Activated CD8-positive, alpha-beta T cell treated with anti-CD3 and anti-CD28 coated beads for 36 hours (primary cell): ENCODE measurements around the gene LMTK2. TPM values are rescaled to one million over a fixed set of nuclear protein-coding genes. Genes with fewer than 3 reads are reported as not detected.

Source experiments
- ATAC-seq: fragments of 200-7000 bp; cut with Tn5 transposase; one replicate; pipeline ENCODE4 v1.10.0; 2021; ENCODE audit warnings: mild to moderate bottlenecking, moderate library complexity
- CTCF ChIA-PET: fragments of 350-600 bp; sonication (Branson Sonifier 250); formaldehyde crosslinking; loops from one replicate; lab custom pipeline; 2021; ENCODE audit warnings: antibody characterized with exemption; lab: Charles Lee
- POLR2A ChIA-PET: fragments of 350-600 bp; sonication (Branson Sonifier 250); formaldehyde crosslinking; loops from one replicate; lab custom pipeline; 2021; ENCODE audit warnings: antibody characterized with exemption; lab: Charles Lee
- DNase-seq: peaks from one replicate; pipeline ENCODE4 v3.0.0-alpha.2; 2020
- H3K27ac Mint-ChIP-seq: one replicate; pipeline ENCODE4 v1.8.0; 2021; ENCODE audit warnings: mild to moderate bottlenecking, mixed read lengths
- H3K27me3 Mint-ChIP-seq: one replicate; pipeline ENCODE4 v1.8.0; 2021; ENCODE audit warnings: mixed read lengths
- H3K36me3 Mint-ChIP-seq: one replicate; pipeline ENCODE4 v1.8.0; 2021; ENCODE audit warnings: low read depth, mixed read lengths
- H3K4me1 Mint-ChIP-seq: one replicate; pipeline ENCODE4 v1.8.0; 2021; ENCODE audit warnings: low read depth, mixed read lengths
- H3K4me3 Mint-ChIP-seq: one replicate; pipeline ENCODE4 v1.8.0; 2021; ENCODE audit warnings: mild to moderate bottlenecking, moderate library complexity, mixed read lengths
- H3K9me3 Mint-ChIP-seq: one replicate; pipeline ENCODE4 v1.8.0; 2021; ENCODE audit warnings: mixed read lengths
- CTCF ChIP-seq: fragments of 200-600 bp; IDR thresholded peaks from one replicate; pipeline ENCODE4 v1.8.0; 2022; ENCODE audit warnings: antibody characterized with exemption, mild to moderate bottlenecking
- intact Hi-C: fragments of 100-400 bp; cut with micrococcal nuclease; formaldehyde crosslinking; loops from one replicate; pipeline ENCODE4 v1.10.0; 2022
- total RNA-seq, 2 experiments: library from RNA; stranded (reverse); gene quantifications; one replicate each; pipeline ENCODE4 v1.2.3, GENCODE V29; 2021

The LMTK2 gene
- total RNA-seq, 2 experiments from 2014 or later: 9.4 to 11.5 TPM

- Mint-ChIP-seq H3K27me3 (peaks cover 7% of the 10 kb centered on the region), H3K4me1 (no peaks in the 10 kb centered on the region), H3K4me3 (no peak overlapping the region), H3K36me3 (no peaks in the 10 kb centered on the region), H3K9me3 (peaks cover 4% of the 10 kb centered on the region), H3K27ac (no peak overlapping the region)
- POLR2A ChIA-PET: no interaction called here
- DNase-seq (no peak), ATAC-seq (no peak)
- TF ChIP-seq CTCF: no peak
- intact Hi-C loops: no loop called here
- CTCF ChIA-PET: no interaction called here
Observed at GRCh38 chr7:98066934-98067507, 39.6 kb upstream of the LMTK2 start.

- CTCF ChIA-PET: interaction anchor here (1.2 kb wide), 1 partner anchor 52 kb away, joined by 3 read pairs; no protein-coding TSS in a partner anchor
- no peak overlapping the region for H3K27ac Mint-ChIP-seq
- no peak for DNase-seq
- TF ChIP-seq CTCF: no peak
- no peak for ATAC-seq
- no peaks in the 10 kb centered on the region for H3K27me3 Mint-ChIP-seq
- POLR2A ChIA-PET: no interaction called here
- H3K36me3 Mint-ChIP-seq: no peaks in the 10 kb centered on the region
- no peaks in the 10 kb centered on the region for H3K9me3 Mint-ChIP-seq
- intact Hi-C loops: no loop called here
- H3K4me3 Mint-ChIP-seq: no peak overlapping the region
- H3K4me1 Mint-ChIP-seq: no peaks in the 10 kb centered on the region
Observed at GRCh38 chr7:98073047-98073446, 33.6 kb upstream of the LMTK2 start.

- no peaks in the 10 kb centered on the region for H3K4me1 Mint-ChIP-seq
- ChIA-PET CTCF (interaction anchor here (1.2 kb wide), 1 partner anchor 54 kb away, joined by 3 read pairs; no protein-coding TSS in a partner anchor), POLR2A (no interaction called here)
Observed at GRCh38 chr7:98075801-98076200, 30.9 kb upstream of the LMTK2 start.

GRCh38 chr7:98077762-98078161 lies 28.9 kb upstream of the LMTK2 start:
- Mint-ChIP-seq H3K27me3 (peaks cover 3% of the 10 kb centered on the region), H3K36me3 (no peaks in the 10 kb centered on the region), H3K27ac (no peak overlapping the region), H3K4me1 (no peaks in the 10 kb centered on the region), H3K9me3 (no peaks in the 10 kb centered on the region), H3K4me3 (no peak overlapping the region)
- no peak for TF ChIP-seq CTCF
- POLR2A ChIA-PET: no interaction called here
- ATAC-seq (no peak), DNase-seq (no peak)
- CTCF ChIA-PET: interaction anchor here (0.8 to 3.6 kb wide), 3 partner anchors 10 to 56 kb away, joined by 3 to 11 read pairs (median 3); no protein-coding TSS in a partner anchor
- intact Hi-C loops: no loop called here

More at GRCh38 chr7:98075801-98076200, 30.9 kb upstream of the LMTK2 start:
- DNase-seq (no peak), ATAC-seq (no peak)
- Mint-ChIP-seq H3K27me3 (peaks cover 3% of the 10 kb centered on the region), H3K36me3 (no peaks in the 10 kb centered on the region), H3K27ac (no peak overlapping the region), H3K4me3 (no peak overlapping the region), H3K9me3 (no peaks in the 10 kb centered on the region)
- intact Hi-C loops: no loop called here
- no peak for TF ChIP-seq CTCF

- ATAC-seq (no peak), DNase-seq (no peak)
- ChIA-PET CTCF (interaction anchor here (0.8 to 3.6 kb wide), 3 partner anchors 10 to 57 kb away, joined by 3 to 11 read pairs (median 3); no protein-coding TSS in a partner anchor), POLR2A (no interaction called here)
- peaks cover 3% of the 10 kb centered on the region for H3K27me3 Mint-ChIP-seq
- no peak for TF ChIP-seq CTCF
- intact Hi-C loops: no loop called here
- H3K36me3 Mint-ChIP-seq: no peaks in the 10 kb centered on the region
- no peak overlapping the region for H3K4me3 Mint-ChIP-seq
- no peak overlapping the region for H3K27ac Mint-ChIP-seq
- no peaks in the 10 kb centered on the region for H3K4me1 Mint-ChIP-seq
- no peaks in the 10 kb centered on the region for H3K9me3 Mint-ChIP-seq
Observed at GRCh38 chr7:98078197-98078870, 28.3 kb upstream of the LMTK2 start.
